ENCODE results near the gene CLIP1.

Gene CLIP1

DNA sequence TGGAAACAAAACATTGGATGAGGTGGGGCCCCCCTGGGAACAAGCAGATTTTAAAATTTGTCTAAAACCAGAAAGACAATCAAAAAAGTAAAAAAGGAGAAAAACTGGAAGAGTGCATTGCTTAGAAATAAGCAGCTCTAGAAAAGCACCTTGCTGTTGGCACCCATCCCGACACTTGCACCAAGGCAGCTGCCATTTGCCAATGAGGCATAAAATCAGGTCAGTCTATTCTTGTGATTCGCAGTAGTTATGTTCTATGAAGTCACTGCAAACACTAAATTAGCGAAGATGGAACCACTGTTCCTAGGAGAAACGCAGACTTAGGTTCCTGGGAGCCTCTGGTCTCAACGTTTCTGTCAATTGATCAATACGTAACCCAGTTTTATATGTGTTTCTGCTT lies 172.4 kb downstream of the CLIP1 start:
- H3K4me3 ChIP-seq (ENCODE audit: low read depth, low read length) = no peak overlapping the region
- no peak for DNase-seq (ENCODE audit: low read depth, low spot score)
- CTCF ChIA-PET = no interaction called here
- TF ChIP-seq, protein P1, sequence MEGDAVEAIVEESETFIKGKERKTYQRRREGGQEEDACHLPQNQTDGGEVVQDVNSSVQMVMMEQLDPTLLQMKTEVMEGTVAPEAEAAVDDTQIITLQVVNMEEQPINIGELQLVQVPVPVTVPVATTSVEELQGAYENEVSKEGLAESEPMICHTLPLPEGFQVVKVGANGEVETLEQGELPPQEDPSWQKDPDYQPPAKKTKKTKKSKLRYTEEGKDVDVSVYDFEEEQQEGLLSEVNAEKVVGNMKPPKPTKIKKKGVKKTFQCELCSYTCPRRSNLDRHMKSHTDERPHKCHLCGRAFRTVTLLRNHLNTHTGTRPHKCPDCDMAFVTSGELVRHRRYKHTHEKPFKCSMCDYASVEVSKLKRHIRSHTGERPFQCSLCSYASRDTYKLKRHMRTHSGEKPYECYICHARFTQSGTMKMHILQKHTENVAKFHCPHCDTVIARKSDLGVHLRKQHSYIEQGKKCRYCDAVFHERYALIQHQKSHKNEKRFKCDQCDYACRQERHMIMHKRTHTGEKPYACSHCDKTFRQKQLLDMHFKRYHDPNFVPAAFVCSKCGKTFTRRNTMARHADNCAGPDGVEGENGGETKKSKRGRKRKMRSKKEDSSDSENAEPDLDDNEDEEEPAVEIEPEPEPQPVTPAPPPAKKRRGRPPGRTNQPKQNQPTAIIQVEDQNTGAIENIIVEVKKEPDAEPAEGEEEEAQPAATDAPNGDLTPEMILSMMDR (IDR thresholded peaks at IDR 0.05; ENCODE audit: insufficient read depth, low read length, missing control alignments) = no peak
- POLR2A ChIA-PET = no interaction called here

DNA sequence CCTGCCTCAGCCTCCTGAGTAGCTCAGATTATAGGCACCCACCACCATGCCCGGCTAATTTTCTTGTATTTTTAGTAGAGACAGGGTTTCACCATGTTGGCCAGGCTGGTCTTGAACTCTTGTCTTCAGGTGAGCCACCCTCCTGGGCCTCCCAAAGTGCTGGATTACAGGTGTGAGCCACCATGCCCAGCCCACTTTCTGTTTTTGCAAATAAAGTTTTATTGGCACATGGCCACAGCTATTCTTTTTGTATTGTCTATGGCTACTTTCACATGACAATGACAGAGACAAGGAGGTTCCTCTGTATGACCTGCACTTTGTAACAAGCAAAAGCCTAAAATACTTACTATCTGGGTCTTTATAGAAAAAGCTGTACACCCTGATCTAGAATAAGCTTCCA lies 176.9 kb downstream of the CLIP1 start:
- H3K4me3 ChIP-seq (ENCODE audit: low read depth, low read length) = no peak overlapping the region
- ChIA-PET POLR2A (no interaction called here), CTCF (interaction anchor here (0.7 to 1.0 kb wide), 2 partner anchors 13 to 110 kb away, joined by 3 read pairs; no protein-coding TSS in a partner anchor)
- TF ChIP-seq, protein P1 (IDR thresholded peaks at IDR 0.05; ENCODE audit: insufficient read depth, low read length, missing control alignments) = no peak
- DNase-seq (ENCODE audit: low read depth, low spot score) = no peak

DNA sequence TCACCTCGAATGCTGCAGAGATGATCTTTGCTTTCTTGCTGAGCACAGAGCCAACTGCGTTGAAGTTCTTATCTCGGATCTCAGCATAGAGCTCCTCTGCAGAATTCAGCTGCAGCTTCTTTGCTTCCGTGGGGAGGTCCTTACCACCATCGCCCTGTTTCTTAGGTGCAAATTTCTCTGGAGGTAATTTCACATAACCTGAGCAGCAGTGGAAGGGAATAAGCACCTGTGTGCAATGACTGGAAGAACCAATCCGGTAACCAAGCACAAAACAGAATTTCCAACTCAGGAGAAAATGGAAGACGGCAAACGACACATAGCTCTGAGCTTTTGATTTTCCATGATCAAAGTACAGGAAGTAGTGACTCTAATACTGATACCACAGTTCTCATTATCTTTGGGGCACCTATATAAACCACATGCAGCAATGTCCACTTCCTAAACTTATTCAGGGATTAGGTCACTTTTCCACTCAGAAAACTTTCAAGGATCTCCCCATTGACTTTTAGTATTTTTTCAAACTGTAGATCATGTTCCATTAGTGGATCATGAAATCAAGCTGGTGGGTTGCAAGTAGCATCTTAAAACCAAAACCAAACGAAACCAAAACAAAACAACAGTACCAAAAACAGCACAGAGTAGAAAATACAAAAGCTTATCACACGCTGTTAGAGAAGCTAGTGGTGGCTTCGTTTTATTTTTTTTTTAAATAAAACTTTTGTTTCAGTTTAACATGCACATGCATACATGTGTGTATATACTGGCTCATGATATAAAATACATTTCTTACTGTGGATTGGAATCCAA lies 177.7 kb downstream of the CLIP1 start:
- TF ChIP-seq, protein P1 (IDR thresholded peaks at IDR 0.05; ENCODE audit: insufficient read depth, low read length, missing control alignments) = no peak
- ChIA-PET CTCF (interaction anchor here (0.7 to 1.0 kb wide), 3 partner anchors 24 to 112 kb away, joined by 3 read pairs; no protein-coding TSS in a partner anchor), POLR2A (interaction anchor here (0.8 kb wide), 1 partner anchor 19 kb away, joined by 3 read pairs; the partner anchor contains the start of gene DIABLO)
- DNase-seq (ENCODE audit: low read depth, low spot score) = no peak
- no peak overlapping the region for H3K4me3 ChIP-seq (ENCODE audit: low read depth, low read length)

DNA sequence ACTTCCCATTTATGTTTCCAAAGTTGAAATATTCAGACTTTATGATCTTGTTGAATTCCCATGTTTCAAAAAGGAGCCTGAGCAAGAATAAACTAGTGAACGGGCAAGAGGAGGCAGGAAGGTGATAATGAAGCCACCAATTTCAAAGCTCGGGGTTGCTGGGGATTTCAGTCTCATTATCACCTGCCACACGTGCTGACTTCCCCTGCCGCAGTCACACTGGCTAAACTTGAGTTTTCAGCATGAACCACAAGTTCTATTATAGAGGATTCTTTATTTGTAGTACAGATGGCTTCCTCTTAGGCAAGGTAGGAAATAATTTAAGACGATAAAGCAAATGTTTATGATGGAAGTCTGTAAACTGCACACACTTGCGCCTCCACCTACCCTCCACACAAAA lies 178.5 kb downstream of the CLIP1 start:
- TF ChIP-seq, protein P1 (IDR thresholded peaks at IDR 0.05; ENCODE audit: insufficient read depth, low read length, missing control alignments) = no peak
- ChIA-PET POLR2A (interaction anchor here (0.8 kb wide), 1 partner anchor 18 kb away, joined by 3 read pairs; the partner anchor contains the start of gene DIABLO), CTCF (interaction anchor here (0.8 kb wide), 2 partner anchors 31 to 113 kb away, joined by 3 read pairs; no protein-coding TSS in a partner anchor)
- DNase-seq (ENCODE audit: low read depth, low spot score) = no peak
- no peak overlapping the region for H3K4me3 ChIP-seq (ENCODE audit: low read depth, low read length)

DNA sequence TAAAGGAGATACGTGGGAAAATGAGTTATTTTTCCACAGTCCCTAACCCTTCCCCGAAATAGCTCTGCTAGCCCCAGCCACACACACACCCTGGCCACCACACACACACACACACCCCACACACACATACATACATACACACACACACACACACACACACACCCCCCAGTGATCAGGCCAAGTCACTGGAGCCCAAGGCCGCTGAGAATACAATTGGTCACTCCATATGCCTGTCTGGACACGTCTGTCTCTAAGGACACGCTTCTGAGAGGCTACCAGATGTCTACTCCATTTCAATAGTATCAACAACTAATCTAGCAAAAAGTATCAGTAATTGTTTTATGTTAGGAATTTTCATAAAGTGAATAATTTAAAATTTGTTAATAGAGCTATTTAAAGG lies 183.6 kb downstream of the CLIP1 start:
- ChIA-PET CTCF (no interaction called here), POLR2A (no interaction called here)
- TF ChIP-seq, protein P1 (IDR thresholded peaks at IDR 0.05; ENCODE audit: insufficient read depth, low read length, missing control alignments) = no peak
- H3K4me3 ChIP-seq (ENCODE audit: low read depth, low read length) = no peak overlapping the region
- no peak for DNase-seq (ENCODE audit: low read depth, low spot score)

DNA sequence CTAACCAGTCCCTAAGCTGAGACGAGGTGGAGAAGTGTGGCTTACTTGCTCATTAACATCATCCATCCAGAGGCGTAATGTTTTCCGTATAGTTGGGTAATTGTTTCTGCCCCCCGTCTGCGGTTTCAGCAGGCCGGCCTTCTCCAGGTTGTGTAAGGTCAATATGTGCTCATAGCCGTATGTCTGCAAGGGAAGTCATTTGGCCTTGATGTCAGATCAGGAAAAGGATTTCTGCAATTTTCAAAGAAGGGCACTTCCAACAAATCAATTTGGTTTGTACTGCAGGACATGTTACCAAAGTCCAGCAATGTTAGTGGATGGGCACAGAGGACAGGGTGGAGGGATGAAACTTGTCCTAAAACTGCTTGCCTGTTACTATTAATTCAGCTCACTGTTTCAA lies 186.7 kb downstream of the CLIP1 start:
- ChIA-PET CTCF (no interaction called here), POLR2A (no interaction called here)
- no peak overlapping the region for H3K4me3 ChIP-seq (ENCODE audit: low read depth, low read length)
- no peak for DNase-seq (ENCODE audit: low read depth, low spot score)
- TF ChIP-seq, protein P1 (IDR thresholded peaks at IDR 0.05; ENCODE audit: insufficient read depth, low read length, missing control alignments) = no peak

Measured in AG04449 (cell line).